WTC11 (cell line): Measurements from ENCODE around the gene CDK18. TPM values are rescaled to one million over a fixed set of nuclear protein-coding genes. Genes with fewer than 3 reads are reported as not detected.
A peak's percentile ranks its signal among the peaks of the same experiment; 100 is the strongest.

Experiments
- ATAC-seq: fragments of 200-7000 bp; cut with Tn5 transposase; 2 replicates; pipeline ENCODE4 v1.10.0; 2021; ENCODE audit warnings: mild to moderate bottlenecking, moderate library complexity
- CTCF ChIA-PET: fragments of 300-600 bp; sonication (Branson Sonifier 250); formaldehyde crosslinking; loops from one replicate; lab custom pipeline; 2021; ENCODE audit warnings: antibody characterized with exemption; lab: Charles Lee
- POLR2A ChIA-PET: fragments of 350-600 bp; sonication (Branson Sonifier 250); formaldehyde crosslinking; loops from one replicate; lab custom pipeline; 2021; ENCODE audit warnings: antibody characterized with exemption; lab: Charles Lee
- DNase-seq: peaks from one replicate; pipeline ENCODE4 v3.0.0; 2021; ENCODE audit warnings: low spot score
- H3K27ac Mint-ChIP-seq: 2 replicates; pipeline ENCODE4 v1.8.0; 2021; ENCODE audit warnings: mixed read lengths
- H3K27me3 Mint-ChIP-seq: 2 replicates; pipeline ENCODE4 v1.8.0; 2021; ENCODE audit warnings: low read depth, mild to moderate bottlenecking, moderate library complexity, mixed read lengths
- H3K36me3 Mint-ChIP-seq: 2 replicates; pipeline ENCODE4 v1.8.0; 2021; ENCODE audit warnings: mixed read lengths
- H3K4me1 Mint-ChIP-seq: 2 replicates; pipeline ENCODE4 v1.8.0; 2022; ENCODE audit warnings: mixed read lengths
- H3K4me3 Mint-ChIP-seq: 2 replicates; pipeline ENCODE4 v1.8.0; 2021; ENCODE audit warnings: mild to moderate bottlenecking, moderate library complexity, mixed read lengths
- H3K9me3 Mint-ChIP-seq: 2 replicates; pipeline ENCODE4 v1.8.0; 2021; ENCODE audit warnings: mixed read lengths
- CREB1 ChIP-seq: sonication (generic); formaldehyde crosslinking; IDR thresholded peaks from 2 replicates; pipeline ENCODE4 v1.8.0; 2023; ENCODE audit warnings: mild to moderate bottlenecking, missing genetic modification reagents
- EMX1 ChIP-seq: fragments of 250-450 bp; sonication (Bioruptor Pico); IDR thresholded peaks from 2 replicates; pipeline ENCODE4 v1.8.0; 2021; ENCODE audit warnings: mild to moderate bottlenecking
- ETV6 ChIP-seq: sonication (generic); formaldehyde crosslinking; IDR thresholded peaks from 2 replicates; pipeline ENCODE4 v1.8.1; 2022; ENCODE audit warnings: mild to moderate bottlenecking, missing genetic modification reagents
- FOXP1 ChIP-seq: sonication (generic); formaldehyde crosslinking; IDR thresholded peaks from 2 replicates; pipeline ENCODE4 v1.8.0; 2022; ENCODE audit warnings: missing genetic modification reagents, mild to moderate bottlenecking, moderate library complexity, borderline replicate concordance
- GRHL2 ChIP-seq: fragments of 250-450 bp; sonication (Bioruptor Pico); IDR thresholded peaks from 2 replicates; pipeline ENCODE4 v1.8.0; 2022; ENCODE audit warnings: mild to moderate bottlenecking, moderate library complexity; ENCODE audit not compliant: insufficient replicate concordance, severe bottlenecking
- GTF2I ChIP-seq: fragments of 250-450 bp; sonication (Bioruptor Pico); conservative IDR thresholded peaks from 2 replicates; pipeline ENCODE4 v1.4.0; 2021; ENCODE audit warnings: mild to moderate bottlenecking
- HMGA2 ChIP-seq: fragments of 250-450 bp; sonication (Bioruptor Pico); IDR thresholded peaks from 2 replicates; pipeline ENCODE4 v1.4.0; 2021; ENCODE audit warnings: mild to moderate bottlenecking, moderate library complexity
- KAT7 ChIP-seq: sonication (generic); formaldehyde crosslinking; IDR thresholded peaks from 2 replicates; pipeline ENCODE4 v1.8.1; 2023; ENCODE audit warnings: missing genetic modification reagents, mild to moderate bottlenecking, borderline replicate concordance
- MXD4 ChIP-seq: fragments of 250-450 bp; sonication (Bioruptor Pico); IDR thresholded peaks from 2 replicates; pipeline ENCODE4 v1.8.0; 2021; ENCODE audit warnings: mild to moderate bottlenecking, moderate library complexity, borderline replicate concordance
- MYBL2 ChIP-seq: sonication (generic); formaldehyde crosslinking; IDR thresholded peaks from 2 replicates; pipeline ENCODE4 v1.8.1; 2023; ENCODE audit warnings: mild to moderate bottlenecking, moderate library complexity, missing genetic modification reagents
- PRRX2 ChIP-seq: fragments of 250-450 bp; sonication (Bioruptor Pico); IDR thresholded peaks from 2 replicates; pipeline ENCODE4 v1.8.0; 2021; ENCODE audit warnings: mild to moderate bottlenecking
- TCF7 ChIP-seq: sonication (generic); formaldehyde crosslinking; IDR thresholded peaks from 2 replicates; pipeline ENCODE4 v1.8.0; 2022; ENCODE audit warnings: mild to moderate bottlenecking, low read depth, missing genetic modification reagents, moderate library complexity
- TEAD1 ChIP-seq: sonication (generic); formaldehyde crosslinking; IDR thresholded peaks from 2 replicates; pipeline ENCODE4 v1.8.0; 2022; ENCODE audit warnings: mild to moderate bottlenecking, missing genetic modification reagents
- ZNF416 ChIP-seq: fragments of 250-450 bp; sonication (Bioruptor Pico); IDR thresholded peaks from 2 replicates; pipeline ENCODE4 v1.9.0; 2021; ENCODE audit warnings: mild to moderate bottlenecking, inconsistent platforms
- total RNA-seq: library from RNA; stranded (reverse); gene quantifications from 3 replicates; pipeline ENCODE4 v1.2.3, GENCODE V29; 2021
- TF ChIP-seq, protein P1 (sequence below): fragments of 250-450 bp; sonication (Bioruptor Pico); IDR thresholded peaks from 2 replicates; pipeline ENCODE4 v1.9.0; 2021; ENCODE audit warnings: mild to moderate bottlenecking
- TF ChIP-seq, protein P2 (sequence below): sonication (generic); formaldehyde crosslinking; IDR thresholded peaks from 2 replicates; pipeline ENCODE4 v1.8.0; 2022; ENCODE audit warnings: mild to moderate bottlenecking, missing genetic modification reagents
- TF ChIP-seq, protein P3 (sequence below): sonication (generic); formaldehyde crosslinking; IDR thresholded peaks from 2 replicates; pipeline ENCODE4 v1.8.1; 2022; ENCODE audit warnings: missing genetic modification reagents, borderline replicate concordance
- TF ChIP-seq, protein P4 (sequence below): sonication (generic); formaldehyde crosslinking; IDR thresholded peaks from 2 replicates; pipeline ENCODE4 v1.8.0; 2022; ENCODE audit warnings: missing genetic modification reagents
- TF ChIP-seq, protein P5 (sequence below): fragments of 200-600 bp; IDR thresholded peaks from 2 replicates; pipeline ENCODE4 v1.8.0; 2022; ENCODE audit warnings: antibody characterized with exemption
- TF ChIP-seq, protein P6 (sequence below): sonication (generic); formaldehyde crosslinking; IDR thresholded peaks from 2 replicates; pipeline ENCODE4 v1.8.0; 2022; ENCODE audit warnings: mild to moderate bottlenecking, missing genetic modification reagents

Gene CDK18
- total RNA-seq, 1 experiment from 2014 or later, result 71.9 TPM

DNA sequence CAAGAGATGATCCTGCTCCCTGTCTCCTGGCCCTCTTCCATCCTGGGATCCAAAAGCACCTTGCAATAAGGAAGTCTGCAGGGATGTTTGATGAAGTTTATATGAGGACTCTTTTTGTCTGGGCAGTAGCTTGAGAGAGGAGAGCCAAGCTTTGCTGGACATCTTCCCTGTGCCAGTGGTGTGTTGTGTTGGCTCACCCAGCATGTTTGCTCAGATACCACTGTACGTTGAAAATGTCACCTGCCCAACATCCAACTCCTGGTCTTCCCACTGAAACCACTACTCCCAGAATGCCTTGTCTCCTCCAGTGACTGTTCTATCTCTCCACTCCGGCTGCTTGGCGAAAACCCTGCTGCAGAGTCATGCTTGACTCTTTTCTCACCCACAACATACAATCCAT, 12.8 kb downstream of the CDK18 start:
- ChIA-PET POLR2A (no interaction called here), CTCF (interaction anchor here (0.6 to 3.7 kb wide), 6 partner anchors 11 to 288 kb away, joined by 3 to 21 read pairs (median 8); no protein-coding TSS in a partner anchor)
- Mint-ChIP-seq H3K4me1 (peaks cover 81% of the 10 kb centered on the region), H3K36me3 (0 out of 2 replicates have a peak, but pooled peaks cover 3% of the 10 kb centered on the region), H3K4me3 (no peak overlapping the region), H3K9me3 (no peaks in the 10 kb centered on the region), H3K27me3 (no peaks in the 10 kb centered on the region; the same call in none of the 2 replicates), H3K27ac (0 out of 2 replicates have a peak overlapping the region, but pooled peaks have one; percentile 13)
- DNase-seq (no peak), ATAC-seq (no peak)
- TF ChIP-seq MYBL2 (CRISPR knock-in tag) (no peak), KAT7 (CRISPR knock-in tag) (no peak), TCF7 (no peak), MXD4 (CRISPR knock-in tag) (no peak), PRRX2 (CRISPR knock-in tag) (no peak), TEAD1 (CRISPR knock-in tag) (no peak), GRHL2 (CRISPR knock-in tag) (no peak), ETV6 (CRISPR knock-in tag) (no peak), EMX1 (no peak), HMGA2 (no peak)
- TF ChIP-seq, protein P1, sequence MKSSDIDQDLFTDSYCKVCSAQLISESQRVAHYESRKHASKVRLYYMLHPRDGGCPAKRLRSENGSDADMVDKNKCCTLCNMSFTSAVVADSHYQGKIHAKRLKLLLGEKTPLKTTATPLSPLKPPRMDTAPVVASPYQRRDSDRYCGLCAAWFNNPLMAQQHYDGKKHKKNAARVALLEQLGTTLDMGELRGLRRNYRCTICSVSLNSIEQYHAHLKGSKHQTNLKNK (CRISPR knock-in tag), result no peak
- TF ChIP-seq, protein P2, sequence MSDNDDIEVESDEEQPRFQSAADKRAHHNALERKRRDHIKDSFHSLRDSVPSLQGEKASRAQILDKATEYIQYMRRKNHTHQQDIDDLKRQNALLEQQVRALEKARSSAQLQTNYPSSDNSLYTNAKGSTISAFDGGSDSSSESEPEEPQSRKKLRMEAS (CRISPR knock-in tag), result no peak
- TF ChIP-seq, protein P3, sequence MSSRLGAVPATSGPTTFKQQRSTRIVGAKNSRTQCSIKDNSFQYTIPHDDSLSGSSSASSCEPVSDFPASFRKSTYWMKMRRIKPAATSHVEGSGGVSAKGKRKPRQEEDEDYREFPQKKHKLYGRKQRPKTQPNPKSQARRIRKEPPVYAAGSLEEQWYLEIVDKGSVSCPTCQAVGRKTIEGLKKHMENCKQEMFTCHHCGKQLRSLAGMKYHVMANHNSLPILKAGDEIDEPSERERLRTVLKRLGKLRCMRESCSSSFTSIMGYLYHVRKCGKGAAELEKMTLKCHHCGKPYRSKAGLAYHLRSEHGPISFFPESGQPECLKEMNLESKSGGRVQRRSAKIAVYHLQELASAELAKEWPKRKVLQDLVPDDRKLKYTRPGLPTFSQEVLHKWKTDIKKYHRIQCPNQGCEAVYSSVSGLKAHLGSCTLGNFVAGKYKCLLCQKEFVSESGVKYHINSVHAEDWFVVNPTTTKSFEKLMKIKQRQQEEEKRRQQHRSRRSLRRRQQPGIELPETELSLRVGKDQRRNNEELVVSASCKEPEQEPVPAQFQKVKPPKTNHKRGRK (CRISPR knock-in tag), result no peak
- TF ChIP-seq, protein P4, sequence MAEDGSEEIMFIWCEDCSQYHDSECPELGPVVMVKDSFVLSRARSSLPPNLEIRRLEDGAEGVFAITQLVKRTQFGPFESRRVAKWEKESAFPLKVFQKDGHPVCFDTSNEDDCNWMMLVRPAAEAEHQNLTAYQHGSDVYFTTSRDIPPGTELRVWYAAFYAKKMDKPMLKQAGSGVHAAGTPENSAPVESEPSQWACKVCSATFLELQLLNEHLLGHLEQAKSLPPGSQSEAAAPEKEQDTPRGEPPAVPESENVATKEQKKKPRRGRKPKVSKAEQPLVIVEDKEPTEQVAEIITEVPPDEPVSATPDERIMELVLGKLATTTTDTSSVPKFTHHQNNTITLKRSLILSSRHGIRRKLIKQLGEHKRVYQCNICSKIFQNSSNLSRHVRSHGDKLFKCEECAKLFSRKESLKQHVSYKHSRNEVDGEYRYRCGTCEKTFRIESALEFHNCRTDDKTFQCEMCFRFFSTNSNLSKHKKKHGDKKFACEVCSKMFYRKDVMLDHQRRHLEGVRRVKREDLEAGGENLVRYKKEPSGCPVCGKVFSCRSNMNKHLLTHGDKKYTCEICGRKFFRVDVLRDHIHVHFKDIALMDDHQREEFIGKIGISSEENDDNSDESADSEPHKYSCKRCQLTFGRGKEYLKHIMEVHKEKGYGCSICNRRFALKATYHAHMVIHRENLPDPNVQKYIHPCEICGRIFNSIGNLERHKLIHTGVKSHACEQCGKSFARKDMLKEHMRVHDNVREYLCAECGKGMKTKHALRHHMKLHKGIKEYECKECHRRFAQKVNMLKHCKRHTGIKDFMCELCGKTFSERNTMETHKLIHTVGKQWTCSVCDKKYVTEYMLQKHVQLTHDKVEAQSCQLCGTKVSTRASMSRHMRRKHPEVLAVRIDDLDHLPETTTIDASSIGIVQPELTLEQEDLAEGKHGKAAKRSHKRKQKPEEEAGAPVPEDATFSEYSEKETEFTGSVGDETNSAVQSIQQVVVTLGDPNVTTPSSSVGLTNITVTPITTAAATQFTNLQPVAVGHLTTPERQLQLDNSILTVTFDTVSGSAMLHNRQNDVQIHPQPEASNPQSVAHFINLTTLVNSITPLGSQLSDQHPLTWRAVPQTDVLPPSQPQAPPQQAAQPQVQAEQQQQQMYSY (CRISPR knock-in tag), result no peak

DNA sequence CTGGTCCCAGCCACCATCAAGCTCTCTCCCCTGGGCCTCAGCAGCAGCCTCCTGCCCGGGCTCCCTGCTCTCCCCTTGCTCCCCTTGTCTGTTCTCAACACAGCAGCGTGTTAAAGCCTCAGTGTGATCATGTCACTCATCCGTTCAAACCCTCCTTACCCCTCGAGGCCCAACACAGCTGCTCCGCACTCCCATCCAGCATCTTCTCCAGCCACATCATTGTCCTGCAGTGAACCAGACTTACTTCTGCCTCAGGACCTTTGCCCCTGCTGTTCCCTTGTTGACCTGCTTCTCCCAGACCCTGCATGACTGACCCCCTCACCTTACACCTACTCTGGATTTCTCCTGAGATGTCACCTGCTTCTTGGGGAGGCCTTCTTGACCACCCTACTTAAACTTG, 13.3 kb downstream of the CDK18 start:
- CTCF ChIA-PET, result interaction anchor here (0.6 to 3.7 kb wide), 6 partner anchors 11 to 289 kb away, joined by 3 to 21 read pairs (median 8); no protein-coding TSS in a partner anchor
- no peak for TF ChIP-seq FOXP1 (CRISPR knock-in tag)
- no peak for TF ChIP-seq ZNF416
- TF ChIP-seq EMX1, result no peak
- TF ChIP-seq CREB1 (CRISPR knock-in tag), result no peak
- TF ChIP-seq, protein P5, sequence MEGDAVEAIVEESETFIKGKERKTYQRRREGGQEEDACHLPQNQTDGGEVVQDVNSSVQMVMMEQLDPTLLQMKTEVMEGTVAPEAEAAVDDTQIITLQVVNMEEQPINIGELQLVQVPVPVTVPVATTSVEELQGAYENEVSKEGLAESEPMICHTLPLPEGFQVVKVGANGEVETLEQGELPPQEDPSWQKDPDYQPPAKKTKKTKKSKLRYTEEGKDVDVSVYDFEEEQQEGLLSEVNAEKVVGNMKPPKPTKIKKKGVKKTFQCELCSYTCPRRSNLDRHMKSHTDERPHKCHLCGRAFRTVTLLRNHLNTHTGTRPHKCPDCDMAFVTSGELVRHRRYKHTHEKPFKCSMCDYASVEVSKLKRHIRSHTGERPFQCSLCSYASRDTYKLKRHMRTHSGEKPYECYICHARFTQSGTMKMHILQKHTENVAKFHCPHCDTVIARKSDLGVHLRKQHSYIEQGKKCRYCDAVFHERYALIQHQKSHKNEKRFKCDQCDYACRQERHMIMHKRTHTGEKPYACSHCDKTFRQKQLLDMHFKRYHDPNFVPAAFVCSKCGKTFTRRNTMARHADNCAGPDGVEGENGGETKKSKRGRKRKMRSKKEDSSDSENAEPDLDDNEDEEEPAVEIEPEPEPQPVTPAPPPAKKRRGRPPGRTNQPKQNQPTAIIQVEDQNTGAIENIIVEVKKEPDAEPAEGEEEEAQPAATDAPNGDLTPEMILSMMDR, result no peak
- TF ChIP-seq, protein P6, sequence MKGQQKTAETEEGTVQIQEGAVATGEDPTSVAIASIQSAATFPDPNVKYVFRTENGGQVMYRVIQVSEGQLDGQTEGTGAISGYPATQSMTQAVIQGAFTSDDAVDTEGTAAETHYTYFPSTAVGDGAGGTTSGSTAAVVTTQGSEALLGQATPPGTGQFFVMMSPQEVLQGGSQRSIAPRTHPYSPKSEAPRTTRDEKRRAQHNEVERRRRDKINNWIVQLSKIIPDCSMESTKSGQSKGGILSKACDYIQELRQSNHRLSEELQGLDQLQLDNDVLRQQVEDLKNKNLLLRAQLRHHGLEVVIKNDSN, result no peak
- TF ChIP-seq GTF2I, result no peak
- H3K36me3 Mint-ChIP-seq, result 0 out of 2 replicates have a peak, but pooled peaks cover 3% of the 10 kb centered on the region
- POLR2A ChIA-PET, result no interaction called here
- no peak for ATAC-seq
- no peak overlapping the region for H3K4me3 Mint-ChIP-seq
- H3K27ac Mint-ChIP-seq, result no peak overlapping the region
- DNase-seq, result no peak
- H3K9me3 Mint-ChIP-seq, result no peaks in the 10 kb centered on the region
- H3K27me3 Mint-ChIP-seq, result no peaks in the 10 kb centered on the region; the same call in none of the 2 replicates
- H3K4me1 Mint-ChIP-seq, result peaks cover 81% of the 10 kb centered on the region
